CD4-positive, alpha-beta T cell treated with Interleukin-15 for 1 hour (primary cell): ENCODE data around the gene ANO2.

Source experiments
- DNase-seq: peaks from one replicate; pipeline ENCODE4 v3.0.0-alpha.2; 2020

ANO2 gene

GRCh38 chr12:5770727-5771126, 174.3 kb downstream of the ANO2 start:
- DNase-seq = no peak

- DNase-seq = no peak
Observed at GRCh38 chr12:5768581-5769196, 176.4 kb downstream of the ANO2 start.

- DNase-seq = no peak
Observed at GRCh38 chr12:5768171-5768570, 176.9 kb downstream of the ANO2 start.

- DNase-seq = no peak
Observed at GRCh38 chr12:5758347-5758746, 186.7 kb downstream of the ANO2 start.

- no peak for DNase-seq
Observed at GRCh38 chr12:5756338-5756842, 188.7 kb downstream of the ANO2 start.

GRCh38 chr12:5748027-5748426, 197.0 kb downstream of the ANO2 start:
- DNase-seq = no peak

- DNase-seq = no peak
Observed at GRCh38 chr12:5746917-5747316, 198.1 kb downstream of the ANO2 start.

- DNase-seq = no peak
Observed at GRCh38 chr12:5746036-5746908, 198.8 kb downstream of the ANO2 start.

GRCh38 chr12:5745251-5745888, 199.7 kb downstream of the ANO2 start:
- no peak for DNase-seq

- no peak for DNase-seq
Observed at GRCh38 chr12:5742258-5742657, 202.8 kb downstream of the ANO2 start.

- no peak for DNase-seq
Observed at GRCh38 chr12:5739917-5740316, 205.1 kb downstream of the ANO2 start.

- no peak for DNase-seq
Observed at GRCh38 chr12:5737778-5738177, 207.3 kb downstream of the ANO2 start.

GRCh38 chr12:5736527-5736926, 208.5 kb downstream of the ANO2 start:
- no peak for DNase-seq

GRCh38 chr12:5736016-5736415, 209.0 kb downstream of the ANO2 start:
- DNase-seq = no peak

GRCh38 chr12:5733916-5734315, 211.1 kb downstream of the ANO2 start:
- DNase-seq = no peak

GRCh38 chr12:5733136-5733755, 211.8 kb downstream of the ANO2 start:
- DNase-seq = no peak

GRCh38 chr12:5730962-5731361, 214.1 kb downstream of the ANO2 start:
- DNase-seq = no peak

GRCh38 chr12:5723711-5724252, 221.3 kb downstream of the ANO2 start:
- no peak for DNase-seq

GRCh38 chr12:5723071-5723470, 222.0 kb downstream of the ANO2 start:
- DNase-seq = no peak

- no peak for DNase-seq
Observed at GRCh38 chr12:5720381-5721005, 224.6 kb downstream of the ANO2 start.

- DNase-seq = no peak
Observed at GRCh38 chr12:5718680-5719079, 226.4 kb downstream of the ANO2 start.

GRCh38 chr12:5718073-5718472, 227.0 kb downstream of the ANO2 start:
- no peak for DNase-seq

- no peak for DNase-seq
Observed at GRCh38 chr12:5716976-5717375, 228.1 kb downstream of the ANO2 start.
